Measurements from ENCODE around the gene CRAMP1. TPM values are rescaled to one million over a fixed set of nuclear protein-coding genes. Genes with fewer than 3 reads are reported as not detected.

The CRAMP1 gene
- total and polyA plus RNA-seq, 2 of the 8 experiments (the other 6 are each of a cell fraction or from before 2014, with no cell fraction given): 19.2 to 23.2 TPM

DNA sequence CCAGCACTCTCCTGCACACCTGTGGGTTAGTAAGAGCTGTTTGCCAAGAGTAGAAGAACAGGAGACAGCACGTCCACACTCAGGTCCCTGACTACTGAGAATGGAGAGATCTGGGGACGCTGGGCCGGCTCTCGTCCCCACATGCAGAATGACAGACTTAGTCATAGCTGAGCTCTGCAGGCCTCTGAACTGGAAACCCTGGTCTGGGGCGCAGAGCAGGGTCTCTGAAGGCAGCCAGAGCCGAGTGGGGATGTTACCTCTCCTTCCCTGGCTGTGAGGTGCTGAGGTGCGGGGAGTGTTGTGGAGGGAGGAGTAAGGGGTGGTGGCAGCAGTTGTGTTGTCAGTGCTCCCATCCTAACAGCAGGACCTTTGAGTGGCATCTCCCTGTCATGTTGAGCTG lies 58.7 kb downstream of the CRAMP1 start:
- 95% methylated on average over 7 of the region's 7 CpGs; no CpG with 5 or more reads in 1 of the 2 experiments for WGBS, 2 experiments (ENCODE audit: extremely low coverage in 1 of 2, insufficient coverage in 1 of 2, insufficient read length in 1 of 2, insufficient replicate concordance in 2 of 2, low coverage in 1 of 2, low lambda C conversion rate in 2 of 2, missing lambda C conversion rate in 1 of 2)
- Histone ChIP-seq H3K18ac (ENCODE audit: extremely low read depth, low read length) (no peak overlapping the region), H2BK5ac (ENCODE audit: low read depth, low read length) (no peak overlapping the region), H2BK15ac (ENCODE audit: low read length) (no peak overlapping the region), H3K14ac (ENCODE audit: insufficient read length) (no peak overlapping the region), H3K4me3 (ENCODE audit: extremely low read depth in 1 of 4, insufficient read depth in 2 of 4, low read depth in 3 of 4, low read length in 4 of 4) (no peak overlapping the region), H4K8ac (ENCODE audit: extremely low read depth, insufficient read depth, low read length) (no peak overlapping the region), H3K23me2 (ENCODE audit: low read depth, low read length) (no peaks in the 10 kb centered on the region), H2AFZ (ENCODE audit: low read length) (no peak overlapping the region), H4K20me1 (replicated peaks in 1 of 2; ENCODE audit: control insufficient read depth in 1 of 2, insufficient read depth in 2 of 2, low read length in 2 of 2) (peaks cover 5 to 9% of the 10 kb centered on the region in 2 experiments), H3K4ac (replicated peaks; ENCODE audit: insufficient read length, low read depth, low read length) (no peak overlapping the region), H2BK120ac (replicated peaks; ENCODE audit: low read depth, low read length) (no peak overlapping the region), H3K4me1 (replicated peaks in 1 of 4; ENCODE audit: control insufficient read depth in 3 of 4, insufficient read depth in 4 of 4, low read length in 3 of 4) (no peaks in the 10 kb centered on the region), H3K27ac (ENCODE audit: low read depth, low read length) (no peak overlapping the region), H3K56ac (replicated peaks; ENCODE audit: insufficient read length, low read depth, low read length) (no peak overlapping the region), H2AK5ac (ENCODE audit: low read depth, low read length) (no peak overlapping the region), H2BK12ac (ENCODE audit: low read depth, low read length) (no peak overlapping the region), H4K5ac (ENCODE audit: insufficient read length, low read depth, low read length) (no peak overlapping the region), H3K4me2 (ENCODE audit: insufficient read depth in 1 of 2, low read depth in 2 of 2, low read length in 2 of 2) (no peak overlapping the region), H3K9ac (replicated peaks in 1 of 4; ENCODE audit: extremely low read depth in 1 of 4, low read depth in 3 of 4, low read length in 3 of 4) (no peak overlapping the region), H3K79me2 (ENCODE audit: control insufficient read depth in 1 of 2, insufficient read depth in 2 of 2, low read length in 2 of 2) (no peaks in the 10 kb centered on the region), H3K27me3 (replicated peaks in 1 of 4; ENCODE audit: control insufficient read depth in 3 of 4, extremely low read depth in 1 of 4, insufficient read depth in 3 of 4, low read length in 3 of 4) (no peaks in the 10 kb centered on the region; a peak in 1 of 7 replicates), H4K91ac (replicated peaks; ENCODE audit: insufficient read length, low read length) (no peak overlapping the region), H3K79me1 (ENCODE audit: low read depth, low read length) (peaks cover 3% of the 10 kb centered on the region), H3K9me3 (ENCODE audit: insufficient read depth in 2 of 2, low read depth in 1 of 2, low read length in 1 of 2) (no peaks in the 10 kb centered on the region), H2BK20ac (ENCODE audit: low read length) (no peak overlapping the region), H3K36me3 (ENCODE audit: control insufficient read depth in 2 of 4, insufficient read depth in 4 of 4, low read length in 3 of 4) (peaks cover 25 to 83% (median 56%) of the 10 kb centered on the region in 4 experiments; a peak in 7 of 8 replicates), H3K23ac (ENCODE audit: insufficient read length) (no peak overlapping the region)
- POLR2A ChIA-PET (ENCODE audit: partially characterized antibody): interaction anchor here (1.0 to 1.3 kb wide), 2 partner anchors 9 to 32 kb away, joined by 3 to 5 read pairs; no protein-coding TSS in a partner anchor
- FAIRE-seq (no peak), DNase-seq (ENCODE audit: low read depth in 1 of 2, low spot score in 2 of 2) (no peak)
- CTCF ChIA-PET (ENCODE audit: partially characterized antibody): interaction anchor here (1.9 kb wide), 1 partner anchor 53 kb away, joined by 7 read pairs; no protein-coding TSS in a partner anchor
- TF ChIP-seq SIX5 (IDR thresholded peaks at IDR 0.05; ENCODE audit: low read depth, low read length) (no peak), TEAD4 (IDR thresholded peaks at IDR 0.05; ENCODE audit: low read depth, low read length) (no peak), CBX5 (IDR thresholded peaks at IDR 0.05; ENCODE audit: low read depth, low read length) (no peak), RBBP5 (IDR thresholded peaks at IDR 0.05; ENCODE audit: borderline replicate concordance, low read depth, low read length) (no peak)
